ENCODE results near the gene CFAP68.

- no peak for TF ChIP-seq CTCF (conservative IDR thresholded peaks at IDR 0.05; ENCODE audit: low read depth in 2 of 2)
- no peak for TF ChIP-seq EZH2 (IDR thresholded peaks at IDR 0.05; ENCODE audit: low read depth, unreplicated experiment)
Measured at GRCh38 chr11:111910676-111911562, 31.6 kb downstream of the CFAP68 start.

Data from GM23338 (cell line).